Measurements from ENCODE around the gene MYL7. TPM values are rescaled to one million over a fixed set of nuclear protein-coding genes. Genes with fewer than 3 reads are reported as not detected.

The MYL7 gene
- total RNA-seq, 2 experiments from 2014 or later = not detected

DNA sequence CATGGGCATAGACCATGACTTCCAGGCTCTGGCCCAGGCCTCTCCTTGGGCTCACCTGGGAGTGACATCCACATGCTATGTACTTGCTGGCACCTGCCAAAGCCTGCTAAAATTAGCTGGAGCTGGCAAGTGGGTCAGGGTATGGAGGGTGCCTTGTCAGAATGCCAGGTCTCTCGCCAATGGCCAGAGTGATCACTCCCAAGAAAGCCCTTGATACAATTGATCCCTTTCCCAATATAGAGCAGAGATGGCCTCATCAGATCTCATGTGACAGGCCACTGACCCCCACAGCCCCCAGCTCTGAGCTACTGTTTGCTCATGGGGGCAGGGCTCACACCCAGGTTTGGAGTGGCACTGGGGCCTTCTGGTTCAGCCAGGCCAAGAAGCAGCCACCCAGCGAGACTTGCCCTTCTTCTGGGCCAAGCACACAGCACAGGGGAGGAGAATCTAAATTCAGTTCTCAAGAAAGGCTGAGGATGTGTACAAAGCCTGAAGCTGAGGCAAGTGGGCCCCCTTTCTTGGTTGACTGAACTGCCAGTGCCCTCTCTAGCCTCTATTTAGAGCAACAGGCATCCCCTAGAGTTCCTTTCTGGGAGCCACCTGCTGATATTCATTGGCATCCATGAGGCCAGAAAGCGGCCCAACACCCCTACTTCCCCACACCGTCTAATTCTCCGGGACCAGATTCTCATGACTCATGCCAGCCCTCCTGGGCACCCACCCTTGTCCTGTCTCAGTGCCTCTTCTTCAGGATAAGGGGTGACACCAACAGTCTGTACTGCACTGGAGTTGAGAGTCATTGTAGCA, 18.9 kb upstream of the MYL7 start:
- no peak overlapping the region for H3K4me3 Mint-ChIP-seq
- H3K36me3 Mint-ChIP-seq (ENCODE audit: low read depth) = no peaks in the 10 kb centered on the region
- ChIA-PET POLR2A (interaction anchor here (1.0 to 1.3 kb wide), 2 partner anchors 13 to 92 kb away, joined by 3 to 4 read pairs; no protein-coding TSS in a partner anchor), CTCF (no interaction called here)
- H3K27ac Mint-ChIP-seq = no peak overlapping the region
- no peak for DNase-seq
- H3K4me1 Mint-ChIP-seq = no peaks in the 10 kb centered on the region
- no peaks in the 10 kb centered on the region for H3K9me3 Mint-ChIP-seq
- peaks cover 17% of the 10 kb centered on the region for H3K27me3 Mint-ChIP-seq

DNA sequence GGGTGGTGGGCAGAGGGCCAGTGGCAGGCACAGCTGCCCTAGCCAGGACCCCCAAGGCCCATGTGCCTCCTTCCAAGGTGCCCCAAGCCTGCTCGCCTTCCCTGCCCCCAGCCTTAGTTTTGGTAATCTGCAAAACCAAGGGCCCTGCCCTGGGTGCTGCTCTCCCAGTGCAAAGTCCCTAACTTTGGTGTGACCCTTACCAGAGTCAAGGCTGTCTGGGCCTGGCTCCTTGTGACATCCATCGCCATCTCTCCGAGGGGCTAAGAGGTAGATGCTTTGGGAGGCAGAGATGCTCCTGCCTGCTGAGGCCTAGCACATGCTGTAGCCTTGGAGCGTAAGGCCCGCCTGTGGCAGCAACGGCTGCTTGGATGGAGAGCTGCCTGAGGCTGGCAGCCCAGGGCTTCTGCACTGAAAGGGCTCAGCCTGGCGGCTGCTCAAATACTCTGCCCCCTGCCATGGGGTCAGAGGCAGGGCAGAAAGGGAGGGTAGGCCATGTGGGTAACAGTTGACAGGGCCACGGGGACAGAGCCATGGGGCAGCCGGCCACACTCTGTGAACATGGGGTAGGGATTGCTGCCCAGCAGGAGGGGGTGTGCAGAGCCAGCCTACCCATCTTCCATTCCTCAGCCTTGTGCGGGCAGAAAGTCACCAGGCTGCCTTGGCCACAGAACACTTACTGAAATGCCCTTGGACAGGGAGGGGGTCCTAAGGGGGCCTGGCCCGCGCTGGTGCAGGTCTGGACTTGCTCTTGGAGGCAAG, 17.9 kb upstream of the MYL7 start:
- ChIA-PET POLR2A (no interaction called here), CTCF (no interaction called here)
- Mint-ChIP-seq H3K9me3 (no peaks in the 10 kb centered on the region), H3K4me3 (no peak overlapping the region), H3K4me1 (no peaks in the 10 kb centered on the region), H3K36me3 (ENCODE audit: low read depth) (no peaks in the 10 kb centered on the region), H3K27me3 (peaks cover 10% of the 10 kb centered on the region), H3K27ac (no peak overlapping the region)
- DNase-seq = no peak

DNA sequence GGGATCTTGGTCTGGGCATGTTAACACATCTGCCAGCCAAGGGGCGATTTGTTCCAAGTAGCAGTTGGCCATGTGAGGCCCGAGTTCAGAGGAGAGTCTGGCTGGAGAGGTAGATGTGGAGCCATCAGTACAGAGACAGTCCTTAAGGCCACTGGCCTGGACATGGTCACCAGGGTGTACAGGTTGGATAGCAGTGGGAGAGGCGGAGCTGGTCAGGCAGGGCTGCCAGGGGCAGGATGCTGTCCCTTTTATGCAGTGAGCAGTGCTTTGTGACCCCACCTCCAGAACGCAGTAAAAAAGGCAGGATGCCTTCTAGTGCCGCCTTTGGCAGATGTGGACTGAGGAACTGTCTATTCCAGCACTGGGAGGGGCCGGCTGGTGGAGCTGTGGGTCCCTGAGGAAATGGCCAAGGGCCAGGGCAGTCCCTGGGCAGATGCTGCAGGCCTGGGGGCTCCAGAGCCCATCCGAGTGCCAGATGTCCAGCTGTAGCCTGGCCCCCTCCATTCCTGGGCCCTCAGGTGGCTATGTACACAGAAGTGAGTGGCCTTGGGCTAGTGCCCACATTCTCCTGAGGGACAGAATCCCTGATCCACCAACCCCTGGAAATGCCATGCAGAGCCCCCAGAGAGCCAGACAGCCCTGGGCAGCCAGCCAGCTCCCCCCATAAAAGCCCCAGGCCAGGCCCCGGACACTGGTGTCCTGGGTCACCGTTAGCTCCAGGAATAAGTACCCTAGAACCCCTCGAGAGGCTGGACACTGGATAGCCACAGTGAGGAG, 17.2 kb upstream of the MYL7 start:
- ChIA-PET CTCF (no interaction called here), POLR2A (no interaction called here)
- H3K36me3 Mint-ChIP-seq (ENCODE audit: low read depth) = no peaks in the 10 kb centered on the region
- no peaks in the 10 kb centered on the region for H3K9me3 Mint-ChIP-seq
- no peak overlapping the region for H3K4me3 Mint-ChIP-seq
- DNase-seq = no peak
- H3K27me3 Mint-ChIP-seq = peaks cover 8% of the 10 kb centered on the region
- no peak overlapping the region for H3K27ac Mint-ChIP-seq
- H3K4me1 Mint-ChIP-seq = no peaks in the 10 kb centered on the region

DNA sequence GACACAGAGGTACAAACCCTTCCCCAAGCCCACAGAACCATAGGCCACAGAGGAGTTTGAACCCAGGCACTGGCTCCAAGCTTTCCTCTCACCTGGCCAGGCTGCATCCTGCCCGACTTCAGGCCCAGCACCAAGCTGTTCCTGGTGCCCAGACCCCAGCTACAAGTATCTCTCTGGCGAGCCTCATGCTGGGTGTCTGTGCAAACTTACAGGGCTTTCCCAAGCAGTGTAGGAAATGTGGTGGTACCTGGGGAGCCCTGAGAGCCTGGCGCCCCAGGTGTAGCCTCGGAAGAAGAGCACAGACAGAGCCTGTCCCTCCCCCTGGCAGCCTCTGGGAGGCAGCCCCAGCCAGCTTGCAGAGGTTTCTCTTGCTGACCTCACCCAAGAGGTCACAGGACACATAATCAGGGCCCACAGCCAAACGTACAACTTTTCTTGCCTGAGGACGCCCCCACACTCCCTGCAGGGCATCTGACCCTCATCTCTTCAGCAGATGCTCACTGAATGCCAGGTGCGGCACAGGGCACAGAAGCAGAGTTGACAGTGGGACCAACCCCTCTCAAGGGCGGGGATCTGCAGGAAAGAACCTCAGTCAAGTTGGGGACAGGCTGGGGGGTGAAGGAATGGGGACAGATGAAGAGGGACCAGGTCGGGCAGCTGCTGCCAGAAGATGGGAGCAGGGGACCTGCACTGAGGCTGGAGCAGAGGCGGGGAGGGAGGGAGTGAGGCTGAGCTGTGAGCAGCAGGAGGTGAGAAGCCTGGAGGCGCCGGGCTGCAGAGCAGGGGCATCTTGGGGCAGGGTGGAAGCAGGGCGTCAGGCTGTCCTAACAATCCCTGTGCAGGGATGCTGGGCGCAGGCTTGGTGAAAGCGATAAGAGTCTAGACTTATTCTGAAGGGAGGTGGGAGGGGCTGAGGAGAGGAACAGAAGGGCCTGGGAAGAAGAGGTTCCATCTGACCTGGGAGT, 16.3 kb upstream of the MYL7 start:
- H3K4me1 Mint-ChIP-seq = no peaks in the 10 kb centered on the region
- DNase-seq = no peak
- H3K27me3 Mint-ChIP-seq = peaks cover 3% of the 10 kb centered on the region
- no peaks in the 10 kb centered on the region for H3K36me3 Mint-ChIP-seq (ENCODE audit: low read depth)
- no peaks in the 10 kb centered on the region for H3K9me3 Mint-ChIP-seq
- ChIA-PET POLR2A (no interaction called here), CTCF (no interaction called here)
- H3K4me3 Mint-ChIP-seq = no peak overlapping the region
- no peak overlapping the region for H3K27ac Mint-ChIP-seq

DNA sequence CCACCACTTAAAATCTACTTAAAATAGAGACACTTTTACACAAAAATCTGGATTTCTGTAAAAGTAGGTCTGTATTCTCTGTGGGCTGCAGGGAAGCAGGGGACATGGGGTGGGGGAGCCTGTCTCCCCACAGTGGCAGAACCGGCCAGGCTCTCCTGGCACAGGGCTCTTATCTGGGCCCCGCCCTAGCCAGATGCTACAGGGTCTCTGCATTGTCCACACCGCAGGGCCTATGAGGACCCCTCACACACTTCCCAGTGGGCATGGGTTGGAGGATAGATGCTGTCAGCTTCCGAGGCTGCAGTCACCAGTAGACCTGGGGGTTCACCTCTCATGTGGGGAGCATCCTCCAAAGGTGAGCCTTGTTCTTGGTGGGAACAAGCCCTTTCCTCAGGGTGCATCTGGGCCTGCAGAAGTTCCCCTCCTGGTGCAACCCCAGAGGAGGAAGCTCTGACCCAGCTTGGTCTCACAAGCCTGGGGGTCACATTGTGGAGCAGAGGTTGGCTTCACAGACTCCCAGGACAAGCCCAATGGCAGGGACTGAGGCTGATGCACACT, 15.4 kb upstream of the MYL7 start:
- H3K27ac Mint-ChIP-seq = no peak overlapping the region
- no peaks in the 10 kb centered on the region for H3K9me3 Mint-ChIP-seq
- no peaks in the 10 kb centered on the region for H3K27me3 Mint-ChIP-seq
- ChIA-PET POLR2A (no interaction called here), CTCF (no interaction called here)
- no peak overlapping the region for H3K4me3 Mint-ChIP-seq
- no peaks in the 10 kb centered on the region for H3K36me3 Mint-ChIP-seq (ENCODE audit: low read depth)
- DNase-seq = no peak
- no peaks in the 10 kb centered on the region for H3K4me1 Mint-ChIP-seq

DNA sequence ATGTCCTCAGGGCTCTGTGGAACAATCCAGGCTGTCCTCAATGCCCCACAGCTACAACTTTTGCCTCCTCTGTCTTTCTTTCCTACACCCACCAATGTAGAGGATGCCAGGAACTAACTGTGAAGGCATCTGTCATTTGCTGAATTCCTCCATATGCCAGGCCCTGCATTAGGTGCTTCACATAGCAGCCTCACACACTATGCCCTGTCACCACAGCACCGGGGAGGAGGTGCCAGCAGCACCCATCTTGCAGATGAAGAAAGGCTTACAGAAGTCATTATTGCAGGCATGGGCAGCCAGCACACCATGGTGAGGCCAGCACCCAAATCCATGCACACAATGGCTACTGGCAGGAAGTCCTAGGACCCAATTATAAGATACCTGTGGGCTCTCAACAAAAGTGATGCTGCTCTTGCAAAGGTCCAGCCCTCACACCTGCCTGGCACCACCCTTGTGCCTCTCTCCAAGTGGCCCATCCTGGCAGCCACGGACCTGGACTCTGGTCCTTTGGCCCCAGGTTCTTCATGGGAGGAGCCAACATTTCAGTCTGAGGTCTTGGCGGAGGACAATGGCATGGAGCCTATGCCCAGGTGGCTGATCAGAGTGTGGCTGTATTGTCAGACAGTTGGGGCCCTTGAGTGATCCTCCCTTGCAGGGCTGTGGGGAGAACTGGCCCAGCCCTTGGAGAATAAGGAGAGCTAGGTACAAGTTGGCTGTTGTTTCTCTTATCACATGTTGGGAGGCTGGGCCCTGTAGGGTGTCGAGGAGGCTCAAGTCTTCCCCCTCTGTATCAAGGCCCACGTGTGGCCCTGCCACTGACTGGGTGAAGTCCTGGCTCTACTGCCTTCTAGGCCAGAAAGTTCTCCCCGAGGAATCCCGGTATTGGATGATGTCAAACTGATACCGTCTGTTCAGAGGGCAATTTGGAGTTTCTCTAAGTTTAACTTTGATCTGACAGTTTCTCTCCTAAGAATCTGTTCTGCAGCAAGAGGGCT, 14.4 kb upstream of the MYL7 start:
- no peak overlapping the region for H3K4me3 Mint-ChIP-seq
- no peak for DNase-seq
- H3K4me1 Mint-ChIP-seq = no peaks in the 10 kb centered on the region
- H3K27ac Mint-ChIP-seq = no peak overlapping the region
- ChIA-PET POLR2A (no interaction called here), CTCF (no interaction called here)
- no peaks in the 10 kb centered on the region for H3K27me3 Mint-ChIP-seq
- no peaks in the 10 kb centered on the region for H3K36me3 Mint-ChIP-seq (ENCODE audit: low read depth)
- H3K9me3 Mint-ChIP-seq = no peaks in the 10 kb centered on the region

DNA sequence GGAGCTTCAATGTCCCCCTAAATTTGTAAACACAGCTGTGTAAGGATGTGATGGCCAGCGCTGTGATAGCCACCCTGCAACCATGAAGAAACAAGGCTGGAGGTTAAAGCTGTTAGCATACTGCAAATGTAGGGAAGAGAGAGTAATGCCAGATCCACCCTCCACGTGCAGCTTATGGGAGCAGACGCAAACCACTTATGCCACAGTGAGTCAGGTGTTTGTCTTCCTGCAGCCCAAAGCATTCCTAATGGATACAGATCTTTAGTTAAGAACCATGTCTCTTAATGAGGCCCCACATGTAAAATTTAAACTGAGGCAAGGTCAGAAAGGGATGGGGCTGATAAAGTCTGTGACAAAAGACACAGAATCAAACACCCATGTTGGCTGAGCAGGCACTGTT, 13.6 kb upstream of the MYL7 start:
- H3K36me3 Mint-ChIP-seq (ENCODE audit: low read depth) = no peaks in the 10 kb centered on the region
- no peak overlapping the region for H3K27ac Mint-ChIP-seq
- H3K4me1 Mint-ChIP-seq = no peaks in the 10 kb centered on the region
- no peak overlapping the region for H3K4me3 Mint-ChIP-seq
- H3K27me3 Mint-ChIP-seq = no peaks in the 10 kb centered on the region
- no peaks in the 10 kb centered on the region for H3K9me3 Mint-ChIP-seq
- ChIA-PET CTCF (no interaction called here), POLR2A (no interaction called here)
- DNase-seq = no peak

DNA sequence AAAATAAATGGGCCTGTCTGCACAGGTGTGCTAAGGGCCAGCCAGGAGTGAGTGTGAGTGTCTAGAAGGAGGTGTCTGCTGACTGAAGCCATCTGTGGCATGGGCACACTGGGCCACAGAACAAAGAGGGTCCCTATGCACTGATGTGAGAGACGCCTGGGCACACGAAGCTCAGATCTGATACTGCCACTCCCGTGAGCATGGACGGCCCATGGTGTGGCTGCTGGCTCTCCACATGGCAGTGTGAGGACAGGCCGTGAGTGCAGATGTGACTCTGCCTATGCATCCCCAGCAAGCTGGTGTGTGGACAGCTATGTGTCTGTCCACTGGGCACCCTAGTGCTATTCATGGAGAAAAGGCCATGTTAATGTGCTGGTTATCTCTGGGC, 12.8 kb upstream of the MYL7 start:
- POLR2A ChIA-PET = no interaction called here
- H3K4me1 Mint-ChIP-seq = no peaks in the 10 kb centered on the region
- no peak for DNase-seq
- CTCF ChIA-PET = no interaction called here
- H3K27ac Mint-ChIP-seq = no peak overlapping the region
- H3K9me3 Mint-ChIP-seq = no peaks in the 10 kb centered on the region
- H3K4me3 Mint-ChIP-seq = no peak overlapping the region
- no peaks in the 10 kb centered on the region for H3K36me3 Mint-ChIP-seq (ENCODE audit: low read depth)
- no peaks in the 10 kb centered on the region for H3K27me3 Mint-ChIP-seq

DNA sequence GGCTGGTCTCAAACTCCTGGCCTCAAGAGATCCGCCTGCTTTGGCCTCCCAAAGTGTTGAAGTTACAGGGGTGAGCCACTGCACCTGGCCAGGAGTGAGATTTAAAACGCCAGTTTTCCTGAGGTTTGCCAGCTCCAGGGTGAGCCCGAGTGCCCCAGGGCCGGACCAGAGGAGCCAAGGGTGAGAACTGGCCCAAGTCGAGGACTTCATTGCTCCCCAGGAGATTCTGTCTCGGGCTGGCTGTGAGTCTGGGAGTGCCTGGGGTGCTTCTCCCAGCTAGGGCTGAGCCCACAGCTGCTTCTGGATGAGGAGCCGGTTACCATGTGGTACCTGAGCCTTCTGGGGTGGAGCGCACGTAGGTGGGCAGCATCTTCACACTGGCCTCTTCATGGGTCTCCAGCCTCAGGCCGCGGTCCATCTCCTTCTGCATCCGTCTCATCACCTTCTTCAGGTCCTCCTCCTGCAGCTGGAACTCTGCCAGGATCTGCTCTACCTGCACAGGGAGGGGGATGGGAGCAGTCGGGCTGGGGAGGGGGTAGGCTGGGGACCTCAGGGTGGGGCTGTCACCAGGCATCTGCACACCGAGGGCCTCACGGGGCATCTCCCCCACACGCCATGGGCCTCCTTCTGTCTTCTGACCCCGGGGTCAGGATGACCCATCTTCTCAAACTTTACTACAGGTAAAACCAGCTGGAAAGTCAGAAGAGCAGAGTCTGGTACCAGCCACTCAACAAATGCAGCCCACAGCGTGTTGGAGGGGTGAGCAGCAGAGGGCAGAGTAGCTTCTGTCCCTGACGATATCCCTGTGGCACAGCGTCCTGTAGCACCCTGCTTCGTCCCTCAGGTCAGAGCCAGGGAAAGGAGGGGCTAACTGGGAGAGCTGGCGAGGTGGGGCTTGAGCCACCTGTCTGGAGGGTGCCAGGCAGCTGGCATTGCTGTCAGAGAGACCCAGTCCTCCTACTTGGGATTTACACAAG, 12.1 kb upstream of the MYL7 start:
- no peak overlapping the region for H3K27ac Mint-ChIP-seq
- CTCF ChIA-PET = no interaction called here
- no peaks in the 10 kb centered on the region for H3K27me3 Mint-ChIP-seq
- H3K36me3 Mint-ChIP-seq (ENCODE audit: low read depth) = no peaks in the 10 kb centered on the region
- POLR2A ChIA-PET = no interaction called here
- no peak for DNase-seq
- no peaks in the 10 kb centered on the region for H3K4me1 Mint-ChIP-seq
- no peaks in the 10 kb centered on the region for H3K9me3 Mint-ChIP-seq
- H3K4me3 Mint-ChIP-seq = no peak overlapping the region

DNA sequence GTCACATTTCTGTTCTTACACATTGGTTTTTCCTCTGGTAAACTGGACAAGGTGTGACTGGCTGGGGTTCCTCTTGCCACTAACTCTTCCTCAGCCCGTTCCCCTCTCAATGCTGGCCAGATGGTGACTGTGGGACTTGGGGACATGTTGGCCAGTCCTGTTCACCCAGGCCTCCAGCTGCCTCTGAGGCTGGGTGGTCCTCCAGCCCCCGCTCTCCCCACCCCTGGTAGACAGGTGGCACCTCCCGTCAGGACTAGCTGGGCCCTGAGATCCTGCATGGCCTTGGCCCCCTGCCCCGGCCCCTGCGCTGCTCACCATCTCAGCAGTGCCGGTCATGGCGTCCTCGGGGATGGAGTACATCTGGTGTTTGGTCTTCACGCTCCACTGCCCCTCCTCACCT, 10.8 kb upstream of the MYL7 start:
- POLR2A ChIA-PET = no interaction called here
- Mint-ChIP-seq H3K4me1 (no peaks in the 10 kb centered on the region), H3K4me3 (no peak overlapping the region), H3K9me3 (no peaks in the 10 kb centered on the region), H3K27me3 (no peaks in the 10 kb centered on the region), H3K27ac (no peak overlapping the region), H3K36me3 (ENCODE audit: low read depth) (no peaks in the 10 kb centered on the region)
- no peak for DNase-seq
- CTCF ChIA-PET = no interaction called here

Measured in activated CD4-positive, alpha-beta memory T cell treated with anti-CD3 and anti-CD28 coated beads, Interleukin-2, amount 10 ng/mL, durations not matched to agents 7 days and 5 days (primary cell).